ENCODE results near the gene TRIM28. TPM values are rescaled to one million over a fixed set of nuclear protein-coding genes. Genes with fewer than 3 reads are reported as not detected.
"Not testable (repeated sequence)": the region's sequence is repeated elsewhere in the genome, so short reads cannot be mapped to it uniquely, and the experiment has no call there.

Gene TRIM28
- total RNA-seq, 2 experiments from 2014 or later: 345 TPM

DNA sequence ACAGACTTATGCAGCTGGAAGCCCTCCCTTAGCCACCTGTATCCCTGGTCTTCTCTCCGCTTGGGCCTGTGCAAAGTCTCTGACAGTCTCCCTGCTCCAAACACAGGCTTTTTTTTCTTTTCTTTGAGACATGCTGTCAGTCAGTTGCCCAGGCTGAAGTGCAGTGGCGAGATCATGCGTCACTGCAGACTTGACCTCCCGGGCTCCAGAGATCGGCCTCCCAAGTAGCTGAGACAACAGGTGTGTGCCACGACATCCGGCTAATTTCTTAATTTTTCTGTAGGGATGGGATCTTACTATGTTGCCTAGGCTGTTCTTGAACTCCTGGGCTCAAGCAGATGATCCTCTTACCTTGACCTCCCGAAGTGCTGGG lies 27.7 kb downstream of the TRIM28 start:
- DNase-seq: peak; percentile 15
- peaks cover 28% of the 10 kb centered on the region for H3K36me3 Mint-ChIP-seq (ENCODE audit: low read depth)
- peak overlapping the region; percentile 83 for H3K4me3 Mint-ChIP-seq
- H3K4me1 Mint-ChIP-seq: peaks cover 47% of the 10 kb centered on the region
- CTCF ChIA-PET: interaction anchor here (2.4 kb wide), 1 partner anchor 52 kb away, joined by 11 read pairs; the partner anchor contains the start of gene ZBTB45
- POLR2A ChIA-PET: interaction anchor here (1.4 to 3.2 kb wide), 4 partner anchors 10 to 52 kb away, joined by 4 to 46 read pairs (median 9); partner anchors contain the start of genes CHMP2A and ZBTB45
- peak overlapping the region; percentile 97 for H3K27ac Mint-ChIP-seq
- H3K27me3 Mint-ChIP-seq: no peaks in the 10 kb centered on the region
- H3K9me3 Mint-ChIP-seq: no peaks in the 10 kb centered on the region

DNA sequence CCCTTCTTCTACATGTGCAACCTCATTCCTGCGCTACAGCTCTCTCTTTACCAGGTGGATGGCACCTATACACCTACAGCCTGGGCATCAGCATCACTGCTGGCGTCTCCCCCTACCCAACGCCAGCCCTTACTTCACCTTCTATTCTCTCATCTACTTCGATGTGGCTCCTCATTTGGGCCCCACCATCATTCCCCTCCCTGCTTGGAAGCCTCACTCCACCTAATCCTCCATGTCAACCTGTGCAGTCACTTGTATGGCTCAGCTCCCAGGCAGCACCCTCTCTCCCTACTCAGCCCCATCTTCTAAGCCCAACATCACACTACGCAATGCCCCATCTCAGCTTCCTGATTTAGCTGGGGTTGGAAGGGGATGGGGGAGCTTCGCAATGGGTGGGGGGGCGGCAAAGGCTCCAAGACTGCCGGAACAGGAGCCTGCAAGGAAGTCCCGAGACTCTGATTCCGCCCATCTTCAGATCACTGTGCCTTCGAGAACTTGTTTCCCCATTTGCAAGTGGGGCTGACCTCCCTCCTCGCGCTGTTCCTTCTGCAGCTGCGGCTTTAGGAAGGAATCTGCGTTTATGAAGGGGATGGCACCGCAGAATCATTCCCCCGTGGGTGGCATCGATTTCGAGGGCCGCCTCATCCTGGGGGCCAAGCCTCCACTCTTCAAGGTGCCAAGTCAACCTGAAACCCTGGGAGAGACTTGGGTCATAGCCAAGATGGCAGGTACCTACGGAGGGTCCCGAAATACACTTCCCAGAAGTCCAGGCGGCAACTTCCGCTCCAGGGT lies 28.4 kb downstream of the TRIM28 start:
- peaks cover 25% of the 10 kb centered on the region for H3K36me3 Mint-ChIP-seq (ENCODE audit: low read depth)
- ChIA-PET CTCF (interaction anchor here (1.0 to 2.4 kb wide), 2 partner anchors 52 to 58 kb away, joined by 3 to 11 read pairs; partner anchors contain the start of gene ZBTB45), POLR2A (interaction anchor here (1.3 to 3.2 kb wide), 4 partner anchors 11 to 53 kb away, joined by 3 to 46 read pairs (median 9); partner anchors contain the start of genes CHMP2A and ZBTB45)
- H3K27ac Mint-ChIP-seq: peak overlapping the region; percentile 97
- H3K9me3 Mint-ChIP-seq: no peaks in the 10 kb centered on the region
- peak overlapping the region; percentile 83 for H3K4me3 Mint-ChIP-seq
- no peaks in the 10 kb centered on the region for H3K27me3 Mint-ChIP-seq
- peak; percentile 16 for DNase-seq
- H3K4me1 Mint-ChIP-seq: peaks cover 48% of the 10 kb centered on the region

DNA sequence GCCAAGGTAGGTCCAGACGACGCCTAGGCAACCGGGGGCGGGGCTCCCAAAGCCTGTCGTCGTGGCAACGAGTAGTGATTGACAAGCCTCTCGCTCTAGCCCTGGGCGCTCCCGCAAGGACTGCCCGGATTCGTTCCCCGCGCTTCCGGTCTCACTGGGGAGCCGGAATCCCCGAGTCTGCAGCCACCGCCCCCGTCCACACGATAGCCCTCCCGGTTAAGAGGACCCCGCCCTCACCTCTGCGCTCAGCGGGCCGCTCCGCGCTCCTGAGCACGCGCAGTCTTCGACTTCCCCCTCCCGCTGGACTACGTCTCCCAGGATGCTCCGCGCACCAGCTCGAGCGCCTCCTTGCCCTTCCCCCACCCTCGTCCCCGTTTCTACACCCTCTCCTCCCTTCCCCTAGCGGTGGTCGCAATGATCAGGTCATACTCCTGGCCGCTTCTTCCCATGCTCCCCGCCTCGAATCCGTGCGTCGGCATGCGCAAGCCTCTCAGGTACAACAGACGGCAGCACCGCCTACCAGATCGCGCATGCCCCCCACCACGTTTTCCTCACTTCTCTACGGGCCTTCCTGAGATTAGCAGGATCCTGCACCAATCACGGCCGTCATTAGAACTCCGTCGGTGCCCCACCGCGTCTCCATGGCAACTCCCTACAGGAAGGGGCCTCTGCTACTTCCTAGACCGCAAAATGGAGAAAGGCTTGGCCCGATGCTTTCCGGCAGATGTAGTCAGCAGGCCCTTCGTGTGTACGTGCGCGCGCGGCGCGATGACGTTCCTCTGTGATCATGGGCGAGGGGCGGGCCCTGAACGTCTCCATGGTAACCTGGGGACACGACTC lies 29.2 kb downstream of the TRIM28 start, which contains the start of gene MZF1:
TSS of gene MZF1 (minus strand) at position 518 of the 840 bp plus-strand sequence. CDS start 1,946 bp downstream, outside the sequence.
- peak within 1 kb of the TSS; percentile 83 for H3K4me3 Mint-ChIP-seq
- CTCF ChIA-PET: interaction anchor here (1.0 to 2.4 kb wide), 2 partner anchors 53 to 59 kb away, joined by 3 to 11 read pairs; partner anchors contain the start of gene ZBTB45
- H3K27ac Mint-ChIP-seq: peak within 1 kb of the TSS; percentile 97
- H3K4me1 Mint-ChIP-seq: peaks cover 52% of the 10 kb centered on the region
- POLR2A ChIA-PET: interaction anchor here (1.3 to 3.2 kb wide), 4 partner anchors 11 to 54 kb away, joined by 3 to 46 read pairs (median 9); partner anchors contain the start of genes CHMP2A and ZBTB45
- peaks cover 25% of the 10 kb centered on the region for H3K36me3 Mint-ChIP-seq (ENCODE audit: low read depth)
- no peaks in the 10 kb centered on the region for H3K9me3 Mint-ChIP-seq
- H3K27me3 Mint-ChIP-seq: no peaks in the 10 kb centered on the region
- peak; percentile 100 for DNase-seq

DNA sequence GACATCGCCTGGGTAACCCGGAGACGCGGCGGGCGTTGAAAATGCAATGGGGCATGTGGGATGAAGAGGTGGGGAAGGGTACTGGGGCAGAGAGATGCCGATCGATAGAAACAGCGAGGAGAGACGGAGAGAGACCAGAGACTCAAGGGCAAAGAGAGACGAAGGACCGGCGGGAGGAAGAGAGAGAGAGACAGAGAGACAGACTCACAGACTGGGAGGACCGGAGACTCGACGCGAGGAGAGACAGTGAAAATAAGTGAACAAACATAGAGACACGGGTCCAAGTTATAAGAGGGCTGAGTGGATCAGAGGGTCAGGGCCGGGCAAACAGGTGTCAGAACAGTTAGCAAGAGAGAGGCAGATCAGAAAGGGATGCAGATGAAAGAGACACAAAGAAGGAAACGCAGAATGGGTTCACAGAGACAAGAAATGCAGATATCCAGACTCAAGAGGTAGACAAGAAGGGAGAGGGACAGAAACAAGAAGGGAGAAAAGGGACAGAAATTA lies 29.8 kb downstream of the TRIM28 start:
- POLR2A ChIA-PET: interaction anchor here (2.9 to 3.1 kb wide), 2 partner anchors 15 to 54 kb away, joined by 12 to 21 read pairs; partner anchors contain the start of genes UBE2M and ZBTB45
- no peaks in the 10 kb centered on the region for H3K9me3 Mint-ChIP-seq
- CTCF ChIA-PET: interaction anchor here (1.4 to 3.8 kb wide), 2 partner anchors 60 to 122 kb away, joined by 4 to 17 read pairs; partner anchors contain the start of gene ZNF324B

DNA sequence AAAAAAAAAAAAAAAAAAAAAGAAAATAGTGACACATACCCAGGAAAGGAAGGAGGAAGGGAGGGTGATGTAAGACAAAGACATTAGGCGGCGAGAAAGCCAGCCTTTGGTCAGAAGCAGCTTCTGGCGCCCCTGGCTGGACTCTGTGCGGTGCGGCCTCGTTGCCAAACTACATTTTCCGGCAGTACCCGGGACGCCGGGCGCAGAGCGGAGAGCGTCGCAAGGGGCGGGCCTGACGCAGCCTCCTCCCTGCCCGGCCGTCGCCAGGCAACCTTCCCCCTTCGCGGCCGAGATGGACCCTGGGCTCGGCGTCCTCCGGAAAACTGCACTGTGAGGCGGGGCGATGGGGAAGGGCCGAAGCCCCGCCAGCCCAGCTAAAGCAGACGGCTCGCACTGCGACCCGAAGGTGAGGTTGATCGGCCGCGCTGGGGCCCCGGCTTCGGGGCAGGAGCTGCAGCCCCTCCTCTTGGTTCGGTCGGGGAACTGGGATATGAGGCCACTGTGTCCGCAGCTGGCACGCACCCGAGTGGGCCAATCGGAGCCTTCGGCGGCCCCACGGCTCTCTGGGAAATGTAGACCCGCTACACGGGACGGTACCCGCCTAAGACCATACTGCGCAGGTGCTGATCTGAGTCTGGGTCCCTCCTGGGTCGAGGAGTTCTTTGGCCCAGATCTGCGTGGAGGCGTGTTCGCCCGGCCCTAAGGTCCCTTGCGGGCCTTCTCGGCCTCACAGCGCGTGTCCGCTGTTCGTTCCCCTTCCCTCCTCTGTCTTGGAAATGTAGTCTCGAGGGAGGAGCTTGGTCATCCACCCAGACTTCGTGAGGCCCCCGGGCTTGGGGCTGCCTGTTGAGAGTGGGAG lies 31.5 kb downstream of the TRIM28 start:
- Mint-ChIP-seq H3K4me3 (peak overlapping the region; percentile 83), H3K36me3 (ENCODE audit: low read depth) (peaks cover 23% of the 10 kb centered on the region), H3K27me3 (no peaks in the 10 kb centered on the region), H3K27ac (peak overlapping the region; percentile 97), H3K4me1 (peaks cover 60% of the 10 kb centered on the region), H3K9me3 (no peaks in the 10 kb centered on the region)
- CTCF ChIA-PET: interaction anchor here (0.8 to 3.8 kb wide), 7 partner anchors 13 to 124 kb away, joined by 3 to 17 read pairs (median 4); partner anchors contain the start of genes CHMP2A, ZBTB45 and ZNF324B
- peak; percentile 86 for DNase-seq
- POLR2A ChIA-PET: interaction anchor here (1.0 to 3.1 kb wide), 9 partner anchors 13 to 297 kb away, joined by 3 to 31 read pairs (median 12); partner anchors contain the start of genes CHMP2A, TRIM28, UBE2M and ZBTB45

More for the DNA sequence above, 29.8 kb downstream of the TRIM28 start:
- H3K36me3 Mint-ChIP-seq (ENCODE audit: low read depth): peaks cover 25% of the 10 kb centered on the region
- peak overlapping the region; percentile 97 for H3K27ac Mint-ChIP-seq
- peaks cover 52% of the 10 kb centered on the region for H3K4me1 Mint-ChIP-seq
- no peaks in the 10 kb centered on the region for H3K27me3 Mint-ChIP-seq
- peak overlapping the region; percentile 83 for H3K4me3 Mint-ChIP-seq
- no peak for DNase-seq

GRCh38 chr19:58577581-58577980 lies 33.7 kb downstream of the TRIM28 start:
- DNase-seq: peak; percentile 11
- Mint-ChIP-seq H3K36me3 (ENCODE audit: low read depth) (peaks cover 17% of the 10 kb centered on the region), H3K4me1 (peaks cover 55% of the 10 kb centered on the region)
- H3K4me3 Mint-ChIP-seq, H3K9me3 Mint-ChIP-seq, H3K27me3 Mint-ChIP-seq, H3K27ac Mint-ChIP-seq: not testable (repeated sequence)
- CTCF ChIA-PET: interaction anchor here (3.8 kb wide), 1 partner anchor 63 kb away, joined by 17 read pairs; no protein-coding TSS in a partner anchor
- POLR2A ChIA-PET: interaction anchor here (1.1 kb wide), 1 partner anchor 31 kb away, joined by 3 read pairs; no protein-coding TSS in a partner anchor

DNA sequence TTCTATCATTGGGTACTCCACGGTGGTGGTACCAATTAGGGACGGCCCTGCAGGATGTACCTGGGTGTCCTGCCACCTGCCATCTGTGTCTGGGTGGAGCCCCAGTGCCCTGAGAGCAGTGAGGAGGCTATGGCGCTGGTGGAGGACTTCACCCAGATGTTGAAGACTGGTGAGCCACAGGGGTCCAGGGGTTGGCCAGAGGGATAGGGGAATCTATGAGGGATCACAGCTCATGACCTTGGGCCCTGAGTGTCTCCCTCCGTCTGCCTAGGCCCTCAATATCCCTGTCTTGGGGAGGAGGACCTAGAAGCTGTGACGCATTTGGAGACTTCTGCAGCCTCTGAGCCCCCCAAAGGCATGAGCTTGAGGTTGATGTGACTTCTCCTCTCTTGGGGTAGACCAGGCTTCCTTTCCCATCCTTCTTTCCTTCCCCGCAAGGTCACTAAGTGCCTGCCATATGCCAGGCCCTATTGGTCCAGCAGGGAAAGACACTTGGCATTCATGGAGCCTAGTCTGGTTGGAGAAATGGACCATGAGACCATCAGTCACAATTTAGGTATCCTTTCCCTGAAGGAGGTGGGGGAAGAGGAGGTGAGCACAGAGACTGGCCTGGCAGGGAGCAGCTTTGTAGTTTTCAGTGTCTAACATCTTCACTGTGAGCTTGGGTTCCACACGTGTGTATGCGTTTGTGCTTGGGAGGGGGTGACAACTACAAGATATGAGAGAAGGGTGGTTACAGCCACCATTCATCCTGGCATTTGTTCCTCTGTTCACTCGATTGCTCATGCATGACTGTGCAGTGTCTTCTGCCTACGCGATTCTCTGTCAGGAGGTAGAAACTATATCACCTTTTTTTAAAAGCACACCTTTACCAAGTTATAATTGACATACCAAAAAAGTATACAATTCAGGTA lies 34.4 kb downstream of the TRIM28 start:
- Mint-ChIP-seq H3K27ac (no peak overlapping the region), H3K4me3 (no peak overlapping the region), H3K4me1 (peaks cover 55% of the 10 kb centered on the region), H3K36me3 (ENCODE audit: low read depth) (peaks cover 24% of the 10 kb centered on the region), H3K9me3 (no peaks in the 10 kb centered on the region), H3K27me3 (no peaks in the 10 kb centered on the region)
- ChIA-PET CTCF (interaction anchor here (1.5 to 4.3 kb wide), 2 partner anchors 24 to 58 kb away, joined by 3 to 49 read pairs; partner anchors contain the start of gene ZBTB45), POLR2A (interaction anchor here (1.1 to 4.3 kb wide), 2 partner anchors 32 to 59 kb away, joined by 3 to 30 read pairs; partner anchors contain the start of gene ZBTB45)
- peak; percentile 15 for DNase-seq

DNA sequence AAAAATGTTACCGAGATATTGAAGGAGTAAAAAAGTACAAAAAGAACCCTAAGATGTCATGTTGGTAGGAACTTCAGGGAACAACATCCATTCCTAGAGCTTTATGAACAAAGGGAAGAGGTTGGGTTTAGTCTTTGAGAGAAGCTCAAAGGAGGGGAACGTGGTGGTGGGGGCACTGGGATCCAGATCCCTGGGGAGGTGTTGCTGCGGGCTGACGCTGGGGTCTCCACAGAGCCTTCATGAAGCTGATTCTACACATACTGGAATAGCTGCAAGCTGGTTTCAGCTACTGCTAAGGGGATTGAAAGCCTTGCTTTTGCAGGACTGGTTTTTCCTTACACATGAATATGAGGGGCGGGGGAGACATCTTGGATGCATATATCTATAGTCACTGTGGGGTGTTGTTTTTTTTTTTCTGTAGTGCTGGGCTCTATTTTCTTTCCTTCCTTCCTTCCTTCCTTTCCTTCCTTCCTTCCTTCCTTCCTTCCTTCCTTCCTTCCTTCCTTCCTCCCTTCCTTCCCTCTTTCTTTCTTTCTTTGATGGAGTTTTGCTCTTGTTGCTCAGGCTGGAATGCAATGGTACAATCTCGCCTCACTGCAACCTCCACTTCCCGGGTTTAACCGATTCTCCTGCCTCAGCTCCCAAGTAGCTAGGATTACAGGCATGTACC lies 35.7 kb downstream of the TRIM28 start:
- Mint-ChIP-seq H3K9me3 (no peaks in the 10 kb centered on the region), H3K27me3 (no peaks in the 10 kb centered on the region), H3K4me1 (peaks cover 42% of the 10 kb centered on the region), H3K4me3 (no peak overlapping the region), H3K36me3 (ENCODE audit: low read depth) (peaks cover 25% of the 10 kb centered on the region), H3K27ac (no peak overlapping the region)
- no peak for DNase-seq
- ChIA-PET POLR2A (interaction anchor here (0.7 to 4.3 kb wide), 3 partner anchors 18 to 60 kb away, joined by 3 to 30 read pairs (median 3); partner anchors contain the start of genes TRIM28 and ZBTB45), CTCF (interaction anchor here (0.6 to 4.7 kb wide), 6 partner anchors 18 to 164 kb away, joined by 3 to 49 read pairs (median 4); partner anchors contain the start of gene ZBTB45)

DNA sequence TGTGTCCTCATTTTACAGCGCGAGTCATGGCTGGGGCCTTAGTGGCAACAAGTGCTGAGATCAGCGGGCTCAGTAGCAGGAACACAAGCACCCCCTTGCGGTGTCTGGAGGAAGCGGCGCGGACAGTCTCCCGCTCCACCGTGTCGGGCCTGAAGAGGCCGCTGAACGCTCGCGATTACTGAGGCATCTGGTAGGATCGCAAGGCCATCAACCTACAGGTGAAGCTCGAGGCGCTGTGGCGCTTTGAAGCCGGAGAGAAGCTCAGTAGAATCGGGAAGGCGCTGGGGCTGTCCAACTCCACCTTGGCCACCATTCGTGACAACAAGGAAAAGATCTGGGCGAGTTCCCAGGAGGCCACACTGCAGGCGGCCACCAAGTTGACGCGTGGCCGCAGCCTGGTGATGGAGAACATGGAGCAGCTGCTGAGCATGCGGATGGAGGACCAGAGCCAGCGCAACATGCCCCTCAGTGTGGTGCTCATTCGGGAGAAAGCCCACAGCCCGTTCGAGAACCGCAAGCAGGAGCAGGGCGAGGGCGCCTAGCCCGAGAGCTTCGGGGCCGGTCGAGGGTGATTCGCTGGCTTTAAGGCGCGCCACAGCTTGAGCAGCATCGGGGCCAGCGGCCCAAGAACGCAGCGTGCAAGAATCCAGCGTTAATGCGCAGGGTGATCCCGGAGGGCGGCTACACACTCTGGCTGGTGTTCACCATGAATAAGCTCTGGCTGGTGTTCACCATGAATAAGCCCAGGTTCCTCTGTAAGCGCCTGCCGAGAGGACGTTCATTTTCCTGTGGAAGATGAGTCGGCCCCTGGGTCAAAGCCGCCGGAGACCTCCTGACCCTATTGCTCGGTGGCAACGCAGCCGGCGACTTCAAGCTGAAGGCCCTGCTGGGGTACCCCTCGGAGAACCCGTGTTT lies 37.6 kb downstream of the TRIM28 start:
- H3K36me3 Mint-ChIP-seq (ENCODE audit: low read depth): peaks cover 23% of the 10 kb centered on the region
- H3K4me3 Mint-ChIP-seq: no peak overlapping the region
- H3K4me1 Mint-ChIP-seq: peaks cover 38% of the 10 kb centered on the region
- peak overlapping the region; percentile 69 for H3K27ac Mint-ChIP-seq
- CTCF ChIA-PET: interaction anchor here (0.7 to 4.7 kb wide), 7 partner anchors 27 to 255 kb away, joined by 3 to 49 read pairs (median 4); partner anchors contain the start of genes CHMP2A, ZBTB45 and ZSCAN22
- peak; percentile 93 for DNase-seq
- no peaks in the 10 kb centered on the region for H3K27me3 Mint-ChIP-seq
- POLR2A ChIA-PET: interaction anchor here (0.5 to 4.3 kb wide), 6 partner anchors 19 to 105 kb away, joined by 3 to 30 read pairs (median 4); partner anchors contain the start of genes ZBTB45 and ZNF446
- no peaks in the 10 kb centered on the region for H3K9me3 Mint-ChIP-seq
